ENCODE results near the gene SMC3.
"Not testable (repeated sequence)": the region's sequence is repeated elsewhere in the genome, so short reads cannot be mapped to it uniquely, and the experiment has no call there.

Gene SMC3

GRCh38 chr10:110567201-110568054 lies at the start of gene SMC3:
TSS of gene SMC3 (plus strand) at chr10:110567695. CDS start at chr10:110567817, 122 bp downstream.
- peak; percentile 89 to 95 for DNase-seq

- DNase-seq = no peak
These were observed 45.0 kb upstream of the SMC3 start for GRCh38 chr10:110522365-110522988.

- no peak for DNase-seq
These were observed 43.8 kb upstream of the SMC3 start for GRCh38 chr10:110523736-110524135.

- no peak for DNase-seq
These were observed 43.2 kb upstream of the SMC3 start for GRCh38 chr10:110524179-110524858.

- no peak for DNase-seq
These were observed 42.6 kb upstream of the SMC3 start for GRCh38 chr10:110524859-110525232.

- no peak for DNase-seq
These were observed 41.9 kb upstream of the SMC3 start for GRCh38 chr10:110525349-110526260.

- no peak for DNase-seq
These were observed 39.7 kb upstream of the SMC3 start for GRCh38 chr10:110527731-110528171.

GRCh38 chr10:110528224-110528996 lies 39.1 kb upstream of the SMC3 start:
- DNase-seq = no peak

- DNase-seq = peak in 1 of 2 donors; percentile 50
These were observed 38.4 kb upstream of the SMC3 start for GRCh38 chr10:110528997-110529524.

- DNase-seq = peak; percentile 25 to 45
These were observed 37.9 kb upstream of the SMC3 start for GRCh38 chr10:110529596-110530011.

- DNase-seq = peak in 1 of 2 donors; percentile 22
These were observed 37.2 kb upstream of the SMC3 start for GRCh38 chr10:110530131-110530831.

- no peak for DNase-seq
These were observed 35.8 kb upstream of the SMC3 start for GRCh38 chr10:110531687-110532086.

- DNase-seq = not testable (repeated sequence)
These were observed 34.9 kb upstream of the SMC3 start for GRCh38 chr10:110532628-110533027.

GRCh38 chr10:110533149-110533548 lies 34.3 kb upstream of the SMC3 start:
- DNase-seq = no peak

- no peak for DNase-seq
These were observed 32.9 kb upstream of the SMC3 start for GRCh38 chr10:110534571-110534970.

GRCh38 chr10:110535958-110536891 lies 31.3 kb upstream of the SMC3 start:
- peak; percentile 61 to 67 for DNase-seq

- no peak for DNase-seq
These were observed 28.4 kb upstream of the SMC3 start for GRCh38 chr10:110539091-110539490.

- no peak for DNase-seq
These were observed 27.5 kb upstream of the SMC3 start for GRCh38 chr10:110540031-110540430.

- no peak for DNase-seq
These were observed 22.4 kb upstream of the SMC3 start for GRCh38 chr10:110544958-110545537.
